Daoy (cell line): ENCODE measurements around the gene DPYSL3. TPM values are rescaled to one million over a fixed set of nuclear protein-coding genes. Genes with fewer than 3 reads are reported as not detected.
A peak's percentile ranks its signal among the peaks of the same experiment; 100 is the strongest.
"Not testable (repeated sequence)": the region's sequence is repeated elsewhere in the genome, so short reads cannot be mapped to it uniquely, and the experiment has no call there.

Source experiments
- DNase-seq: peaks from one replicate; pipeline ENCODE4 v3.0.0-alpha.2; 2015; ENCODE audit warnings: low read depth
- total RNA-seq: library from RNA; depleted of rRNA; stranded (reverse); fragments of >200 nt; shearing (Covaris generic); gene quantifications from 2 replicates; pipeline ENCODE4 v1.2.3, GENCODE V29; 2014; rRNA removed

Gene DPYSL3
- 133 and 141 TPM in 2 replicates for total RNA-seq

DNA sequence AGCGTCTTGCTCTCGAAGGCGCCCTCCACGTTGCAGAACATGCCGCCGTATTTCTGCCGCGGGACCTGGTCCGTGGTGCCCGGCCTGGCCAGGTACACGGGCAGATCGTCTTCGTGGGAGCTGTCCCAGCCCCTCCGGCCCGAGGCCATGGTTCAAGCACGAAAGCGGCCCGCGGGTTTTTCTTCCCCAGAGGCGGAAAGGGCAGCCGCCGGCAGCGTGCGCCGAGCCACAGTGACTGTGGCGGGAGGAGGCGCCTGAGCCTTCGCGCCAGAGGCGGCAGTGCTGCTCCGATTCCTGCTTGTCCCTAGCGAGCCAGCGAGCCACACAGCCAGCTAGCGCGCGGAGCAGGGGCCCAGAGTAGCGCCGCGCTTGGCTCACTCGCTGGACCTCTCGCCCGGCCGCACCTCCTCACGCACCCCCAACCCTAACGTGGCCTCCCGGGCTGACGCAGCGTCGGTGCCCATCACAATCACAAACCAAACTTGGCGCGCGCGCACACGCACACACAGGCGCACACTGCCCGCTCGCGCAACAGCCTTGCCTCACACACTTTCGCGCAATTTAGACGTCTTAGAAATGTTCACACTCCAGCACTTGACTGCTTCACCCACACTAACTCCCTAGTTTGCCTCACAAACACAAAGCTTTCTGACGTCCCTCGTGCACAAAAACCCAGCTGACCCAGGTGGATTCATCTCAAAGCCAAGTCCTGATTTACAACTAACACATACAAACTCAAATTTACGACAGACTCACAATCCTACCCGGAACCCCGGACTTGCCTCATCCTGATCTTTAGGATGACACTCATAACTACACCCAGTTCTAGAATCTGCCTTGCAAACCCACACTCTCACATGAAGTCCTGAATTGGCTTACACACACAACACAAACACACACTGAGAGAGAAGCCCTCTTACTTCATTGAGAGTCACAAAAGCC lies at the start of gene DPYSL3:
Gene DPYSL3 (minus strand): TSS at position 359 of the 942 bp plus-strand sequence. CDS start 210 bp downstream, at position 149.
- DNase-seq = peak; percentile 92

- DNase-seq = peak; percentile 79
Observed at GRCh38 chr5:147558826-147559225, 49.0 kb upstream of the DPYSL3 start.

DNA sequence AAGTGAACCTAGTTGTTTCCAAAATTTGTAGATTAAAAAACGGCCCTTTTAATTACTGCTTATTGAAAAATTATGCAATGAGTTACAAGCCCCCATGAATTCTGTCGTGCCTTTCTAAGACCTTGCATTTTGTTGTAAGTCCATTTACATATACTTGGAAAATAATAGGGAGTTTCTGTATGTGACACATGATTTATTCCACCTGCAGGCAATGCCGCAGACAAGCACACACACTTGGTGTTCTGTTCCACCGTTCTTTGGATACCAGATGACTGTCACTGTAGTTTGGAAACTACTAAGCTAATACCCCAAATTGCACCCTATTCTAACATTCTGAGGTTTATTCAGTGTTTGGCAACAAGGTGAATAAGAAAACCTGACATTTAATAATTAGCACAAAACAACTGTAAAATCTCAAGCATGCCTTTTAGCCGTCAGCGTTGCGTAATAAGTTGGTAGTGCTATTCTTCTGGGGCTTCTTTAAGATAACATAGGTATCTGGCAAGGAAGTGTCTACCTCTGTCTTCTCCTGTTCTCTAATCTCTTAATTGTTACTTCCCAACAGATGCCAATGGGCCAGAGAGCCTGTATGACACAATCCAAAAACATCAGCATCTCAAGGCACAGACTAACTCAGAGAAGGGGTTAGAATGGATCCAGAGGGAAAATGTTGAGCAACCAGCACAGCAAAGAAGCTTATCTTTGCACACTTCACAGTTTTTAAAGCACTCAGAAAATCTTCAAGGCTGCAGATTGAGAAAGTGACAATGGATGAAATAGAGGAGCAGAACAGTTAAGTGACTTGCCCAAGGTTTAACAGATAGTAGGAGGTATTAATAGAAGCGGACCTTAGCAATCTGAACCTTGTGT lies 48.2 kb upstream of the DPYSL3 start:
- no peak for DNase-seq

DNA sequence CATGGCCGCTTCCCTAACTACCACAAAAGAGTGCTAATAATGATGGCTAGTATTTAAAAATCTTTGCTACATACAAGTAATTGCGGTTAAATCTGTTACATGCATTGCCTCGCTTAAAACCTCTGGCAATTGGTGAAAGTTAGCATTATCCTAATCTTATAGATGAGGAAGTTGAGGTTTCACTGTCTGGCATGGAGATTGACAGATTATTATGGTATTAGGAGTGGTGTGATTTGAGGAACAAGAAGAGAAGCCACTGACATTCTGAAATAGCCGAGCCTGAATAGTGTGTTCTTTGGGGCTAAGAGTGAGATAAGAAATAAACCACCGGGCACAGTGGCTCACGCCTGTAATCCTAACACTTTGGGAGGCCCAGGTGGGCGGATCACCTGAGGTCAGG lies 45.3 kb upstream of the DPYSL3 start:
- DNase-seq = no peak

- DNase-seq = peak; percentile 46
Observed at GRCh38 chr5:147554261-147554817, 44.5 kb upstream of the DPYSL3 start.

DNA sequence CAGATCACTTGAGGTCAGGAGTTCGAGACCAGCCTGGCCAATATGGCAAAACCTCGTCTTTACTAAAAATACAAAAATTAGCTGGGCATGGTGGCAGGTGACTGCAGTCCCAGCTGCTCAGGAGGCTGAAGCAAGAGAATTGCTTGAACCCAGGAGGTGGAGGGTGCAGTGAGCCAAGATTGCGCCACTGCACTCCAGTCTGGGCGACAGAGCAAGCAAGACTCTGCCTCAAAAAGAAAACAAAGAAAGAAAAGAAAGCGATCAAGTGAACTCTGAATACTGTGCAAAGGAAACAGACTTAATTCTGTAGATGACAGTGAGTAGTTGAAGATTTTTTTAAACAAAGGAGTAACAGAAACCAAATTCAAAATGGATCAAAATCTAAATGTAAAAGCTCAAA lies 43.9 kb upstream of the DPYSL3 start:
- not testable (repeated sequence) for DNase-seq

- no peak for DNase-seq
Observed at GRCh38 chr5:147552897-147553296, 43.0 kb upstream of the DPYSL3 start.

- no peak for DNase-seq
Observed at GRCh38 chr5:147551677-147552076, 41.8 kb upstream of the DPYSL3 start.

GRCh38 chr5:147547730-147548129 lies 37.9 kb upstream of the DPYSL3 start:
- peak; percentile 35 for DNase-seq

- no peak for DNase-seq
Observed at GRCh38 chr5:147544556-147544955, 34.7 kb upstream of the DPYSL3 start.

GRCh38 chr5:147539053-147539452 lies 29.2 kb upstream of the DPYSL3 start:
- peak; percentile 77 for DNase-seq

GRCh38 chr5:147538236-147538635 lies 28.4 kb upstream of the DPYSL3 start:
- peak; percentile 75 for DNase-seq

GRCh38 chr5:147534172-147534951 lies 24.5 kb upstream of the DPYSL3 start:
- DNase-seq = peak; percentile 53

GRCh38 chr5:147532156-147532555 lies 22.3 kb upstream of the DPYSL3 start:
- DNase-seq = no peak

DNA sequence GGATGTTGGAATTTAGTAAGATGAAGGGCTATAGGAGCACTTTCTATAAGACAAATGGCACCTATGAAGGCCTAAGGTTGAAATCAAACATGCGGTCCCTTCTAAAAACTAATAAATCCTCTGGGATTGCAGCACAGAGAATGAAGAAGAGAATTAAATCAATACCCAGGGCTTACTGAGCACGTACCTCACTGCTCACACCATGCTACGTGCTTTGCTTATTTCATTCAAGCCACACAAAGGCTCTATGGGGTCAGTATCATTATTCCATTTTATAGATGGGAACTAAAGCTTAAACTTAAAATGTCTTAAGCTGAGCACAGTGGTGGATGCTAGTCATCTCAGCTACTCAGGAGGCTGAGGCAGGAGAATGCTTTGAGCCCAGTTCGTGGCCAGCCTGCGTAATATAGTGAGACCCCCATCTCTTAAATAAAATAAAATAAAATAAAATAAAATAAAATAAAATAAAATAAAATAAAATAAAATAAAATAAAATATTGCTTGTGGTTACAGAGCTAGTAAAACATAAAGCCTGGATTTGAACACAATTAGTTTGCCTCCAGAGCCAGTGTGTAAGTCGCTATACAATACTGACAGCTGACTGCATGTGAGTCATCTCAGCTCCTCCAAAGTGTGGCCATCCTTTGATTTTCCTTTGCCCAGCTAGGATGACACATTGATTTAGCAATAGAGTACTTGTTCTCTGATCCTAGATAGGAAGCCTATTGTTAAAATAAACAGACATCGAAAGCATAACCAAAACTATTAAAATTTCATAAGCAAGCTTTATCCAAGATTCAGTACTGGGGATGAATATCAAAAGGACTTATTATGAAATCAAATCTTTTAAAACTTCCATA lies 20.9 kb upstream of the DPYSL3 start:
- DNase-seq = peak; percentile 89

GRCh38 chr5:147523069-147523468 lies 13.2 kb upstream of the DPYSL3 start:
- DNase-seq = no peak

DNA sequence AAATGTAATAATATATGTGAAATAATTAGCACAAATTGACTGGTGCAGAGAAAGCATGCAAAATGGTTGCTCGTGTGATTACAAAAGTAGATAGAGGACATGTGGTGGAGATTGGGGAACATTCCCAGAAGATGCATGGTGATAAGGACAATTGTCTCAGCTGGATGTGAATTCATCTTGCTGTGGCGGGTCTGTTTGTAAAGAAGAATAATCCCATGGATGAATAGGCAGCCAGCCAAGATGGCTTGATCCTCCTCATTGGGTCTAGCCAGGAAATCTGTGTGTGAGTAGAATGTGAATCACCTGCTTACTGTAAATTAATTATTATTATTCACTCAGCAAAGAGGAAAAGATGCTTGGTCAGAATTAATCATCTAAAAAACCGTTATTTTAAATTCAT lies 12.6 kb upstream of the DPYSL3 start:
- DNase-seq = peak; percentile 82

GRCh38 chr5:147520450-147520849 lies 10.6 kb upstream of the DPYSL3 start:
- DNase-seq = no peak

DNA sequence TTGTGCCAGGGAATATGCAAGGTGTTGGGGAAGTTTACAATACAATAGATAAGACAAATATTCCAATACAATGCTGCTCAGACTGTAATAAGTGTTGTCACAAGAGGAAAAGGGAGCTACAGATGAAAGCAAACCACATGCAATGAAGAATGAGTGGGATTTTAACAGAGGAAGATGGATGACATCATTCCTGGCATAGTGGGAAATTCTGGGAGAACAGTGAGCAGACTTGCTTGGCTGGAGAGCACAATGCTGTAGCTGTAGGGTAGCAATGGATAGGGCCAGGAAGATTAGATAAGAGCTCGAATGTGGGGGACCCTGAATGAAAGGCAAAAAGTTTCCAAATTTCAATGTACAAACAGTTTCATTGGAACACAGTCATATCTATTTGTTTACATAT lies 9.5 kb upstream of the DPYSL3 start:
- DNase-seq = peak; percentile 27

GRCh38 chr5:147517383-147517782 lies 7.5 kb upstream of the DPYSL3 start:
- no peak for DNase-seq
